HEK293 (cell line): ENCODE measurements around the gene GSC2.

Experiments used
- CTCF ChIP-seq: fragments of 450-650 bp; formaldehyde crosslinking; IDR thresholded peaks from 2 replicates; pipeline ENCODE4 v1.5.1; 2016; ENCODE audit warnings: missing biosample characterization, missing genetic modification characterization
- PATZ1 ChIP-seq: fragments of 450-650 bp; formaldehyde crosslinking; IDR thresholded peaks from 2 replicates; pipeline ENCODE4 v1.5.1; 2016; ENCODE audit warnings: missing biosample characterization, missing genetic modification characterization
- ZBTB49 ChIP-seq: fragments of 450-650 bp; formaldehyde crosslinking; IDR thresholded peaks from 2 replicates; pipeline ENCODE4 v1.5.1; 2016; ENCODE audit warnings: missing biosample characterization, missing genetic modification characterization, low read depth
- ZNF184 ChIP-seq: fragments of 450-650 bp; IDR thresholded peaks from 2 replicates; pipeline ENCODE4 v1.5.1; 2018; ENCODE audit warnings: missing biosample characterization, mild to moderate bottlenecking, missing genetic modification characterization
- ZNF529 ChIP-seq: fragments of 450-650 bp; formaldehyde crosslinking; IDR thresholded peaks from 2 replicates; pipeline ENCODE4 v1.5.1; 2017; ENCODE audit warnings: missing genetic modification characterization, missing biosample characterization; ENCODE audit not compliant: insufficient replicate concordance
- ZNF530 ChIP-seq: fragments of 450-650 bp; formaldehyde crosslinking; IDR thresholded peaks from 2 replicates; pipeline ENCODE4 v1.5.1; 2016; ENCODE audit warnings: low read depth, missing biosample characterization, missing genetic modification characterization
- ZNF580 ChIP-seq: fragments of 450-650 bp; formaldehyde crosslinking; IDR thresholded peaks from 2 replicates; pipeline ENCODE4 v1.5.1; 2016; ENCODE audit warnings: missing biosample characterization, missing genetic modification characterization
- ZNF639 ChIP-seq: fragments of 450-650 bp; formaldehyde crosslinking; IDR thresholded peaks from 2 replicates; pipeline ENCODE4 v1.5.1; 2016; ENCODE audit warnings: missing biosample characterization, missing genetic modification characterization
- ZNF747 ChIP-seq: fragments of 450-650 bp; formaldehyde crosslinking; IDR thresholded peaks from 2 replicates; pipeline ENCODE4 v1.5.1; 2016; ENCODE audit warnings: missing biosample characterization, missing genetic modification characterization
- ZSCAN18 ChIP-seq: fragments of 450-650 bp; formaldehyde crosslinking; IDR thresholded peaks from 2 replicates; pipeline ENCODE4 v1.5.1; 2016; ENCODE audit warnings: missing biosample characterization, missing genetic modification characterization
- ZSCAN23 ChIP-seq: fragments of 450-650 bp; formaldehyde crosslinking; IDR thresholded peaks from 2 replicates; pipeline ENCODE4 v1.5.1; 2016; ENCODE audit warnings: missing biosample characterization, missing genetic modification characterization

- TF ChIP-seq ZSCAN23 (tag by site-specific recombination) (no peak), CTCF (tag by site-specific recombination) (no peak), ZNF184 (tag by site-specific recombination) (no peak), ZBTB49 (tag by site-specific recombination) (no peak), ZNF747 (tag by site-specific recombination) (no peak), ZNF639 (tag by site-specific recombination) (no peak), ZNF530 (tag by site-specific recombination) (no peak), PATZ1 (tag by site-specific recombination) (no peak), ZNF580 (tag by site-specific recombination) (no peak), ZSCAN18 (tag by site-specific recombination) (no peak), ZNF529 (no peak)
These were observed 40.0 kb downstream of the GSC2 start for GRCh38 chr22:19110064-19110458.
